Lower leg skin (tissue), 3 donors: Measurements from ENCODE around the gene PRRT3.

Experiments
- POLR2A ChIP-seq, 2 donors: fragments of 450-650 bp; IDR thresholded peaks; one replicate each; pipeline ENCODE4 v1.6.1; 2016 to 2017; ENCODE audit warnings: antibody characterized with exemption in 2 of 2, mild to moderate bottlenecking in 1 of 2, moderate library complexity in 1 of 2
- TF ChIP-seq, protein P1 (sequence below), 3 donors: fragments of 450-650 bp; IDR thresholded peaks; one replicate each; pipeline ENCODE4 v1.5.1; 2016; ENCODE audit warnings: antibody characterized with exemption in 3 of 3, mild to moderate bottlenecking in 3 of 3, moderate library complexity in 2 of 3

DNA sequence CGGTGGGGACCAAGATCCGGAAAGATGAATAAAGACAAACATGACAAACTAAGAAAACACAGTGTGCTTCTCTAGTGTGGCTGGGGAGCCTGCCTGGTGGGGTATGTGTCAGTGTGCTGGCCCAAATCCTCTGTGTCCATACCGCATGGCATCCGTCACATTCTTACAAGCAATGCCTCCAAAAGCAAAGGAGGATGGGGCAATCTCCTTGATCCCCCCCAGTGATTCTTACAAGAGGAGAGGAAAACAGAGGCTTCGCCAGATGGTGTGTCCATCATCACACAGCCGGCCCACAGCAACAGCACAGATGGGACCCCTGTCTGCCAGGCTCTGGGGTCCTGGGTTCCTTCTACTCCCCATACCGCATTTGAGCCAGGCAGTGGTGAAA, 35.9 kb downstream of the PRRT3 start:
- no peak for TF ChIP-seq POLR2A (IDR thresholded peaks at IDR 0.05)
- TF ChIP-seq, protein P1, sequence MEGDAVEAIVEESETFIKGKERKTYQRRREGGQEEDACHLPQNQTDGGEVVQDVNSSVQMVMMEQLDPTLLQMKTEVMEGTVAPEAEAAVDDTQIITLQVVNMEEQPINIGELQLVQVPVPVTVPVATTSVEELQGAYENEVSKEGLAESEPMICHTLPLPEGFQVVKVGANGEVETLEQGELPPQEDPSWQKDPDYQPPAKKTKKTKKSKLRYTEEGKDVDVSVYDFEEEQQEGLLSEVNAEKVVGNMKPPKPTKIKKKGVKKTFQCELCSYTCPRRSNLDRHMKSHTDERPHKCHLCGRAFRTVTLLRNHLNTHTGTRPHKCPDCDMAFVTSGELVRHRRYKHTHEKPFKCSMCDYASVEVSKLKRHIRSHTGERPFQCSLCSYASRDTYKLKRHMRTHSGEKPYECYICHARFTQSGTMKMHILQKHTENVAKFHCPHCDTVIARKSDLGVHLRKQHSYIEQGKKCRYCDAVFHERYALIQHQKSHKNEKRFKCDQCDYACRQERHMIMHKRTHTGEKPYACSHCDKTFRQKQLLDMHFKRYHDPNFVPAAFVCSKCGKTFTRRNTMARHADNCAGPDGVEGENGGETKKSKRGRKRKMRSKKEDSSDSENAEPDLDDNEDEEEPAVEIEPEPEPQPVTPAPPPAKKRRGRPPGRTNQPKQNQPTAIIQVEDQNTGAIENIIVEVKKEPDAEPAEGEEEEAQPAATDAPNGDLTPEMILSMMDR (IDR thresholded peaks at IDR 0.05) = no peak
